ENCODE measurements around the gene JAK2. TPM values are rescaled to one million over a fixed set of nuclear protein-coding genes. Genes with fewer than 3 reads are reported as not detected.

Gene JAK2
- total and polyA plus RNA-seq, 2 donors (not counting 3 experiments of a cell fraction or from before 2014, with no cell fraction given): 2.1 to 10.3 TPM

DNA sequence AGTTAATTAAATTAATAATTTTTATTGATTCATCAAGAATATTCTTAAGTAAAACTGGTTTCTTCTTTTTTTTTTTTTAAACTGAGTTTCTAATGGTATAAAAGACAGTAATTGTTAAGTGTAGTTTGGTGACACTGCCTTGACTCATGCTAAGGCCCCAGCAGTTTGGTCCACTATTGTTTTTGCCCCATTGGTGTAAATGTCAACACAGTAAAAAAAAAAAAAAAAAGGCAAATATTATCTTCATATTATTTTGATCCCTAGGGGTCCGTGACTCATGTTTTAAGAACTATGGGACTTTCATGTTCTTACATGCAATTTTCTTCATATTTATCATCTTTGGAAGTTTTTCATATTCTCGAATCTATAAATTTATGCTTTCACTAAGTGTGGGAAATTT, 29.2 kb upstream of the JAK2 start:
- POLR2A ChIA-PET: no interaction called here

More for the DNA sequence above, 29.2 kb upstream of the JAK2 start:
- no peaks in the 10 kb centered on the region for H3K4me1 ChIP-seq (ENCODE audit: control insufficient read depth, extremely low read depth, insufficient read depth, low read length)
- intact Hi-C loops (cut with micrococcal nuclease) (no loop called here), dilution Hi-C loops (cut with MboI; ENCODE audit: extremely low pct_ligation_motif_present, low sequenced_read_pairs) (no loop called here)
- H2AFZ ChIP-seq (ENCODE audit: low read depth, low read length): no peak overlapping the region
- DNase-seq (ENCODE audit: low read depth, low spot score): no peak
- H3K27me3 ChIP-seq (ENCODE audit: control insufficient read depth in 2 of 2, insufficient read depth in 2 of 2, low read length in 2 of 2): no peaks in the 10 kb centered on the region
- H3K4me2 ChIP-seq (ENCODE audit: insufficient read depth, low read length): no peak overlapping the region
- H3K9me1 ChIP-seq (replicated peaks; ENCODE audit: control insufficient read depth, extremely low read depth, insufficient read depth, low read length): no peaks in the 10 kb centered on the region
- H4K20me1 ChIP-seq (replicated peaks; ENCODE audit: control insufficient read depth, extremely low read depth, insufficient read depth, low read length): no peaks in the 10 kb centered on the region
- H3K4me3 ChIP-seq (replicated peaks in 1 of 3; ENCODE audit: insufficient read depth in 1 of 3, low read depth in 1 of 3, low read length in 3 of 3): no peak overlapping the region
- TF ChIP-seq JUN (IDR thresholded peaks at IDR 0.05; ENCODE audit: borderline replicate concordance, insufficient read depth, insufficient read length, low read depth) (no peak), MYC (IDR thresholded peaks at IDR 0.05; ENCODE audit: low read depth, low read length) (no peak), EZH2 (IDR thresholded peaks at IDR 0.05; ENCODE audit: borderline replicate concordance, low read depth, low read length, severe bottlenecking) (no peak), POLR2AphosphoS5 (IDR thresholded peaks at IDR 0.05; ENCODE audit: insufficient read depth, low read depth, low read length) (no peak), POLR2A (IDR thresholded peaks at IDR 0.05; ENCODE audit: low read depth, low read length) (no peak), GATA2 (IDR thresholded peaks at IDR 0.05; ENCODE audit: insufficient read depth, insufficient read length, low read depth, low read length) (no peak), FOS (IDR thresholded peaks at IDR 0.05; ENCODE audit: borderline replicate concordance, insufficient read depth, low read length) (no peak), MAX (IDR thresholded peaks at IDR 0.05; ENCODE audit: insufficient read depth, insufficient read length) (no peak)
- TF ChIP-seq, protein P1, sequence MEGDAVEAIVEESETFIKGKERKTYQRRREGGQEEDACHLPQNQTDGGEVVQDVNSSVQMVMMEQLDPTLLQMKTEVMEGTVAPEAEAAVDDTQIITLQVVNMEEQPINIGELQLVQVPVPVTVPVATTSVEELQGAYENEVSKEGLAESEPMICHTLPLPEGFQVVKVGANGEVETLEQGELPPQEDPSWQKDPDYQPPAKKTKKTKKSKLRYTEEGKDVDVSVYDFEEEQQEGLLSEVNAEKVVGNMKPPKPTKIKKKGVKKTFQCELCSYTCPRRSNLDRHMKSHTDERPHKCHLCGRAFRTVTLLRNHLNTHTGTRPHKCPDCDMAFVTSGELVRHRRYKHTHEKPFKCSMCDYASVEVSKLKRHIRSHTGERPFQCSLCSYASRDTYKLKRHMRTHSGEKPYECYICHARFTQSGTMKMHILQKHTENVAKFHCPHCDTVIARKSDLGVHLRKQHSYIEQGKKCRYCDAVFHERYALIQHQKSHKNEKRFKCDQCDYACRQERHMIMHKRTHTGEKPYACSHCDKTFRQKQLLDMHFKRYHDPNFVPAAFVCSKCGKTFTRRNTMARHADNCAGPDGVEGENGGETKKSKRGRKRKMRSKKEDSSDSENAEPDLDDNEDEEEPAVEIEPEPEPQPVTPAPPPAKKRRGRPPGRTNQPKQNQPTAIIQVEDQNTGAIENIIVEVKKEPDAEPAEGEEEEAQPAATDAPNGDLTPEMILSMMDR (IDR thresholded peaks at IDR 0.05; ENCODE audit: extremely low read depth in 1 of 2, insufficient read depth in 1 of 2, low read depth in 1 of 2, low read length in 2 of 2): no peak
- CTCF ChIA-PET: no interaction called here
- no peak overlapping the region for H3K27ac ChIP-seq (ENCODE audit: insufficient read depth, low read depth, low read length)
- no peaks in the 10 kb centered on the region for H3K79me2 ChIP-seq (ENCODE audit: control insufficient read depth, insufficient read depth, low read length)
- H3K9ac ChIP-seq (replicated peaks; ENCODE audit: extremely low read depth, insufficient read depth, low read length): no peak overlapping the region
- H3K36me3 ChIP-seq (ENCODE audit: control insufficient read depth in 2 of 2, extremely low read depth in 1 of 2, insufficient read depth in 2 of 2, low read length in 2 of 2): no peaks in the 10 kb centered on the region
- H3K9me3 ChIP-seq (replicated peaks; ENCODE audit: control insufficient read depth, insufficient read depth, low read length): no peaks in the 10 kb centered on the region
- BruUV-seq (replicated peaks): no TSS peak
- FAIRE-seq: no peak
